Lower leg skin (tissue), 3 donors: ENCODE measurements around the gene PLEKHM3.

Experiments
- POLR2A ChIP-seq, 2 donors: fragments of 450-650 bp; IDR thresholded peaks; one replicate each; pipeline ENCODE4 v1.6.1; 2016 to 2017; ENCODE audit warnings: antibody characterized with exemption in 2 of 2, mild to moderate bottlenecking in 1 of 2, moderate library complexity in 1 of 2
- TF ChIP-seq, protein P1 (sequence below), 3 donors: fragments of 450-650 bp; IDR thresholded peaks; one replicate each; pipeline ENCODE4 v1.5.1; 2016; ENCODE audit warnings: antibody characterized with exemption in 3 of 3, mild to moderate bottlenecking in 3 of 3, moderate library complexity in 2 of 3

DNA sequence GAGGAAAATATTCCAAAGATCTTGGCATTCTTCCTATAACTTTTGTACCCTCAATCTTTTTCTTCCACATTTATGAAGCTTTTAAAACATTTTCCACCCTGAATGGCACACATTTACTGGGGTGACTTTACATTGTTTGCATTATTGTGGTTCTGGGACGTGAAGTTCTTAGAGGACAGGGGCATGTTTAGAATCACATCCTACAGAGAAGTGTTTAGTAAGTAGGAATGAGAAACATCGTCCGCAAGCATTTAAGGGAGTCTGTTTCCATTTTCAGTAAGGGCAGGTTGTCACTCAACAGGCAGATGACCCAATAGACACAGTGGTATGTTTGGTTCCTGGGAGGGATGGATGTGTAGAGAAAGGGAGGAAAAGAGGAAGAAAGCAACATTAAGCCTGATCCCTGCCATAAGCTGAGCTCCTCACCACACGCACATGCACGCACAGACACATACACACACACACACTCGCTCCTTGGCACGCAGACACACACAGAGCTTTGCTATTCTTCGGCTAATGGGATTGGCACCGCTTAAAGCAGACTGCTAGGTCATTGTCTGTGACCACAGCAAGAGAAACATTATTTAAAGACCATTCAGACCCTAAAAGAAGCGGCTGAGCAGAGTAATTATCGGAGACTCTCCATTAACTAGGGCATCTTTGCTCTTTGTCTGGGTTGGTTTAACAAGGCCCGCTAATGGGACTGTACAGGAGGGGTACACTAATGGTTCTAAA is 14.2 kb upstream of the PLEKHM3 start:
- TF ChIP-seq, protein P1, sequence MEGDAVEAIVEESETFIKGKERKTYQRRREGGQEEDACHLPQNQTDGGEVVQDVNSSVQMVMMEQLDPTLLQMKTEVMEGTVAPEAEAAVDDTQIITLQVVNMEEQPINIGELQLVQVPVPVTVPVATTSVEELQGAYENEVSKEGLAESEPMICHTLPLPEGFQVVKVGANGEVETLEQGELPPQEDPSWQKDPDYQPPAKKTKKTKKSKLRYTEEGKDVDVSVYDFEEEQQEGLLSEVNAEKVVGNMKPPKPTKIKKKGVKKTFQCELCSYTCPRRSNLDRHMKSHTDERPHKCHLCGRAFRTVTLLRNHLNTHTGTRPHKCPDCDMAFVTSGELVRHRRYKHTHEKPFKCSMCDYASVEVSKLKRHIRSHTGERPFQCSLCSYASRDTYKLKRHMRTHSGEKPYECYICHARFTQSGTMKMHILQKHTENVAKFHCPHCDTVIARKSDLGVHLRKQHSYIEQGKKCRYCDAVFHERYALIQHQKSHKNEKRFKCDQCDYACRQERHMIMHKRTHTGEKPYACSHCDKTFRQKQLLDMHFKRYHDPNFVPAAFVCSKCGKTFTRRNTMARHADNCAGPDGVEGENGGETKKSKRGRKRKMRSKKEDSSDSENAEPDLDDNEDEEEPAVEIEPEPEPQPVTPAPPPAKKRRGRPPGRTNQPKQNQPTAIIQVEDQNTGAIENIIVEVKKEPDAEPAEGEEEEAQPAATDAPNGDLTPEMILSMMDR (IDR thresholded peaks at IDR 0.05): no peak
- no peak for TF ChIP-seq POLR2A (IDR thresholded peaks at IDR 0.05)
